Right lobe of liver (tissue), 4 donors: Measurements from ENCODE around the gene FKBP9.

Experiments used
- POLR2A ChIP-seq: fragments of 450-650 bp; IDR thresholded peaks from one replicate; pipeline ENCODE4 v1.6.1; 2017; ENCODE audit warnings: antibody characterized with exemption, mild to moderate bottlenecking
- TF ChIP-seq, protein P1 (sequence below), 4 donors: fragments of 200-600 bp in 3 of 4; fragments of 450-650 bp in 1 of 4; IDR thresholded peaks; one replicate each; pipeline versions ENCODE4 v1.5.1 to v1.8.0; 2016 to 2022; ENCODE audit warnings: antibody characterized with exemption in 4 of 4, mild to moderate bottlenecking in 2 of 4
- donor health status: DM: no; HTN: no; CAD: no.
- donor health status: DM: no; HTN: no; CAD: no.
- donor health status: DM: no; HTN: yes; CAD: no.

DNA sequence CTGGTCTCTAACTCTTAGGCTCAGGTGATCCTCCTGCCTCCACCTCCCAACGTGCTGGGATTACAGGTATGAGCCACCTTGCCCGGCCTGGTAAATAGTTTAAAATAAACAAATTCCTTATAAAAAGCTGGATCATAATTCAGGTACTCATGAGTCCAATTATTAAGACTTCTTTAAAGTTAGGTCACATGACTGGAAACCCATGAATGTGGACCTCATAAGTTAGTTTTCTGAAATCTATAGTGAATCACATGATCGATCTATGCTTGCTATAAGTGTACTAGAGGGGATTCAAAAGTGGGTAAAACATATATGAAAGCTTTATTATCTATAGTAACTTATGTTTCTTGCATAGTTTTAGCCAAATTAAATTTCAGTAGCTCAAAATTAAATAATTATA is 91.0 kb downstream of the FKBP9 start:
- TF ChIP-seq, protein P1, sequence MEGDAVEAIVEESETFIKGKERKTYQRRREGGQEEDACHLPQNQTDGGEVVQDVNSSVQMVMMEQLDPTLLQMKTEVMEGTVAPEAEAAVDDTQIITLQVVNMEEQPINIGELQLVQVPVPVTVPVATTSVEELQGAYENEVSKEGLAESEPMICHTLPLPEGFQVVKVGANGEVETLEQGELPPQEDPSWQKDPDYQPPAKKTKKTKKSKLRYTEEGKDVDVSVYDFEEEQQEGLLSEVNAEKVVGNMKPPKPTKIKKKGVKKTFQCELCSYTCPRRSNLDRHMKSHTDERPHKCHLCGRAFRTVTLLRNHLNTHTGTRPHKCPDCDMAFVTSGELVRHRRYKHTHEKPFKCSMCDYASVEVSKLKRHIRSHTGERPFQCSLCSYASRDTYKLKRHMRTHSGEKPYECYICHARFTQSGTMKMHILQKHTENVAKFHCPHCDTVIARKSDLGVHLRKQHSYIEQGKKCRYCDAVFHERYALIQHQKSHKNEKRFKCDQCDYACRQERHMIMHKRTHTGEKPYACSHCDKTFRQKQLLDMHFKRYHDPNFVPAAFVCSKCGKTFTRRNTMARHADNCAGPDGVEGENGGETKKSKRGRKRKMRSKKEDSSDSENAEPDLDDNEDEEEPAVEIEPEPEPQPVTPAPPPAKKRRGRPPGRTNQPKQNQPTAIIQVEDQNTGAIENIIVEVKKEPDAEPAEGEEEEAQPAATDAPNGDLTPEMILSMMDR (IDR thresholded peaks at IDR 0.05) = no peak
- TF ChIP-seq POLR2A = no peak
